ENCODE data around the gene MYH14. TPM values are rescaled to one million over a fixed set of nuclear protein-coding genes. Genes with fewer than 3 reads are reported as not detected.

MYH14 gene
- total RNA-seq, 1 donor from 2014 or later: 23.8 TPM

DNA sequence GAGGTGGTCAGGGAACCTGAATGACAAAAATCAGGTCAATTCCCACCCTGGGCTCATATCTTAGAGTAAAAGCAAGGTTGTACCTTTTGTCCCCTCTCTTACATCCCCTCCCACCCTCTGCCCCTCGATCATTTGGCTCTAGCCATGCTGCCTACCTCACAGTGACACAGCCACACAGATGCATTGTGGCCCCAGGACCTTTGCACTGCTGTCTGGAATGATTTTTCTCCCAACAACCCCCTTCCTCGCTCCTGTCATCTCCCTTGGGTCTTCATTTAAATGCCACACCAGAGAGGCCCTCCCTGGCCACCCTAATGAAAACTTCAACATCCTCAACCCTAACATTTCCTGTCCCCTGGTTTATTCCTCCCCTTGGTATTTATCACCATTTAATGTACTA is 4.3 kb downstream of the MYH14 start:
- DNase-seq (ENCODE audit: low read depth): no peak
- TF ChIP-seq, protein P1, sequence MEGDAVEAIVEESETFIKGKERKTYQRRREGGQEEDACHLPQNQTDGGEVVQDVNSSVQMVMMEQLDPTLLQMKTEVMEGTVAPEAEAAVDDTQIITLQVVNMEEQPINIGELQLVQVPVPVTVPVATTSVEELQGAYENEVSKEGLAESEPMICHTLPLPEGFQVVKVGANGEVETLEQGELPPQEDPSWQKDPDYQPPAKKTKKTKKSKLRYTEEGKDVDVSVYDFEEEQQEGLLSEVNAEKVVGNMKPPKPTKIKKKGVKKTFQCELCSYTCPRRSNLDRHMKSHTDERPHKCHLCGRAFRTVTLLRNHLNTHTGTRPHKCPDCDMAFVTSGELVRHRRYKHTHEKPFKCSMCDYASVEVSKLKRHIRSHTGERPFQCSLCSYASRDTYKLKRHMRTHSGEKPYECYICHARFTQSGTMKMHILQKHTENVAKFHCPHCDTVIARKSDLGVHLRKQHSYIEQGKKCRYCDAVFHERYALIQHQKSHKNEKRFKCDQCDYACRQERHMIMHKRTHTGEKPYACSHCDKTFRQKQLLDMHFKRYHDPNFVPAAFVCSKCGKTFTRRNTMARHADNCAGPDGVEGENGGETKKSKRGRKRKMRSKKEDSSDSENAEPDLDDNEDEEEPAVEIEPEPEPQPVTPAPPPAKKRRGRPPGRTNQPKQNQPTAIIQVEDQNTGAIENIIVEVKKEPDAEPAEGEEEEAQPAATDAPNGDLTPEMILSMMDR (conservative IDR thresholded peaks at IDR 0.05; ENCODE audit: low read depth, low read length): no peak
- H3K4me3 ChIP-seq (ENCODE audit: low read depth, low read length): no peak overlapping the region

GRCh38 chr19:50209131-50209530 is 5.7 kb downstream of the MYH14 start:
- DNase-seq (ENCODE audit: low read depth): no peak
- H3K4me3 ChIP-seq (ENCODE audit: low read depth, low read length): no peak overlapping the region
- TF ChIP-seq, protein P1 (conservative IDR thresholded peaks at IDR 0.05; ENCODE audit: low read depth, low read length): no peak

DNA sequence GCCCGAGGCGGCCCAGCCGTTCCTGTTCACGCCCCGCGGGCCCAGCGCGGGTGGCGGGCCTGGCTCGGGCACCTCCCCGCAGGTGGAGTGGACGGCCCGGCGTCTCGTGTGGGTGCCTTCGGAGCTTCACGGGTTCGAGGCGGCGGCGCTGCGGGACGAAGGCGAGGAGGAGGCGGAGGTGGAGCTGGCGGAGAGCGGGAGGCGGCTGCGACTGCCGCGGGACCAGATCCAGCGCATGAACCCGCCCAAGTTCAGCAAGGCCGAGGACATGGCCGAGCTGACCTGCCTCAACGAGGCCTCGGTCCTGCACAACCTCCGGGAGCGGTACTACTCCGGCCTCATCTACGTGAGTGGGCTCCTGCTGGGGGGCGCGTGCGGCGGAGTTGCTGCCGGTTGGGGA is 7.0 kb downstream of the MYH14 start:
- no peak for DNase-seq (ENCODE audit: low read depth)
- no peak overlapping the region for H3K4me3 ChIP-seq (ENCODE audit: low read depth, low read length)
- TF ChIP-seq, protein P1 (conservative IDR thresholded peaks at IDR 0.05; ENCODE audit: low read depth, low read length): no peak

GRCh38 chr19:50213925-50214324 is 10.5 kb downstream of the MYH14 start:
- H3K4me3 ChIP-seq (ENCODE audit: low read depth, low read length): no peak overlapping the region
- DNase-seq (ENCODE audit: low read depth): no peak
- TF ChIP-seq, protein P1 (conservative IDR thresholded peaks at IDR 0.05; ENCODE audit: low read depth, low read length): no peak

- no peak for DNase-seq (ENCODE audit: low read depth)
- no peak overlapping the region for H3K4me3 ChIP-seq (ENCODE audit: low read depth, low read length)
- TF ChIP-seq, protein P1 (conservative IDR thresholded peaks at IDR 0.05; ENCODE audit: low read depth, low read length): no peak
These were observed 11.5 kb downstream of the MYH14 start for GRCh38 chr19:50214699-50215543.

DNA sequence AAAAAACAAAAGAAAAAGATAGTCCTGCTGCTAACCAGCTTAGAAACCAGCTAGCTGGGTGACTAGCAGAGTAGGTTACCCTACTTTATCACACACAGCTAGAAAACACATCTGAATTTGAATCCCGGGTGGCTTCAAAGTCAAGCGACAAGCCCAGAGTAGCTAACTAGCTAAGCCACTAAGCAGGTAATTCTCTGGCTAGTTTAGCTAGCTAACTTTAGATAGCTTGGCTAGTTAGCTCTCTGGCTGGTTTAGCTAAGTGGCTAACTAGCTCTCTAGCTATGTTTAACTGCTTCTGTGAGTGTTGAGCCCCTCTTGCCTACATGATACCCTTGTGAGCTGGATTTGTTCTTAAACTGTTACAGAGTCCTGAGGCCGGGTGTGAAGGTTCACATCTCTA is 12.4 kb downstream of the MYH14 start:
- H3K4me3 ChIP-seq (ENCODE audit: low read depth, low read length): no peak overlapping the region
- TF ChIP-seq, protein P1 (conservative IDR thresholded peaks at IDR 0.05; ENCODE audit: low read depth, low read length): no peak

DNA sequence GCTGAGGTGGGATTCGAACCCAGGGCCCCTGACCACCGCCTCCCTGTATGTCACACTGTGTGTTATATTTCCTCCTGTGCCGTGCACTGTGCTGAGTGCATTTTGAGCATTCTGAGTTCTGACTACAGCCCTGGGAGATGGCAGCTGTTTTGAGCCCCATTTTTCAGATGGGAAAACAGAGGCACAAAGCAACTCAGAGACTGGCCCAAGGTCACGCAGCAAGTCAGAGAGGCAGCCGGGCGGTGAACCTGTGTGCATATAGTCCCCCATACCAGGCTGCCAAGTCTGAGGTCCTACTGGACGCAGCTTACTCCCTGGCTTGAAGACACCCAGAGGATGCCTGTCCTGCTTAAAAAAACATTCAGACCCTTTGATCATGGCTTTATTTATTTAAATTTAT is 17.7 kb downstream of the MYH14 start:
- no peak overlapping the region for H3K4me3 ChIP-seq (ENCODE audit: low read depth, low read length)
- DNase-seq (ENCODE audit: low read depth): no peak
- TF ChIP-seq, protein P1 (conservative IDR thresholded peaks at IDR 0.05; ENCODE audit: low read depth, low read length): no peak

More for the DNA sequence above, 12.4 kb downstream of the MYH14 start:
- no peak for DNase-seq (ENCODE audit: low read depth)

Data from epithelial cell of proximal tubule (primary cell).